ENCODE measurements around the gene COL27A1. TPM values are rescaled to one million over a fixed set of nuclear protein-coding genes. Genes with fewer than 3 reads are reported as not detected.
"Not testable (repeated sequence)": the region's sequence is repeated elsewhere in the genome, so short reads cannot be mapped to it uniquely, and the experiment has no call there.

The COL27A1 gene
- total RNA-seq, 4 donors from 2014 or later, result 2.1 to 9.0 (median 3.8) TPM

GRCh38 chr9:114124138-114124537, 31.2 kb upstream of the COL27A1 start:
- Histone ChIP-seq H3K4me3 (no peak overlapping the region), H3K36me3 (no peaks in the 10 kb centered on the region), H3K27ac (no peak overlapping the region), H3K9me3 (no peaks in the 10 kb centered on the region), H3K4me1 (peaks cover 0 to 5% (median 0%) of the 10 kb centered on the region in 4 donors), H3K27me3 (no peaks in the 10 kb centered on the region)
- DNase-seq, result no peak
- 47 to 91% methylated on average over 1 of the region's 1 CpG for WGBS, 2 donors (ENCODE audit: low coverage in 1 of 2)
- TF ChIP-seq POLR2A (IDR thresholded peaks at IDR 0.05) (no peak), CTCF (IDR thresholded peaks at IDR 0.05) (no peak), EP300 (IDR thresholded peaks at IDR 0.05; ENCODE audit: low read depth) (no peak), POLR2AphosphoS5 (IDR thresholded peaks at IDR 0.05) (no peak)
- in situ Hi-C loops (cut with MboI; ENCODE audit: low pct_ligation_motif_present in 1 of 4, low pct_unique_long_range_greater_than_20kb in 1 of 4, low sequenced_read_pairs in 3 of 4), result no loop called here
- intact Hi-C loops (cut with DNase I; ENCODE audit: low total_unique reads), result no loop called here

GRCh38 chr9:114124666-114125475, 30.5 kb upstream of the COL27A1 start:
- DNase-seq, result no peak
- in situ Hi-C loops (cut with MboI; ENCODE audit: low pct_ligation_motif_present in 1 of 4, low pct_unique_long_range_greater_than_20kb in 1 of 4, low sequenced_read_pairs in 3 of 4) (no loop called here), intact Hi-C loops (cut with DNase I; ENCODE audit: low total_unique reads) (no loop called here)
- Histone ChIP-seq H3K27me3 (no peaks in the 10 kb centered on the region), H3K36me3 (no peaks in the 10 kb centered on the region), H3K4me1 (peaks cover 0 to 4% (median 0%) of the 10 kb centered on the region in 4 donors), H3K9me3 (no peaks in the 10 kb centered on the region), H3K27ac (no peak overlapping the region), H3K4me3 (no peak overlapping the region)
- WGBS, 2 donors (ENCODE audit: low coverage in 1 of 2), result 84 to 86% methylated on average over 4 to 13 of the region's 13 CpGs
- no peak for TF ChIP-seq POLR2A (IDR thresholded peaks at IDR 0.05)
- TF ChIP-seq CTCF (IDR thresholded peaks at IDR 0.05), result no peak
- TF ChIP-seq POLR2AphosphoS5 (IDR thresholded peaks at IDR 0.05), result no peak
- no peak for TF ChIP-seq EP300 (IDR thresholded peaks at IDR 0.05; ENCODE audit: low read depth)

- DNase-seq, result no peak
- H3K27ac ChIP-seq, result no peak overlapping the region
- no peaks in the 10 kb centered on the region for H3K9me3 ChIP-seq
- 82% methylated on average over 10 of the region's 10 CpGs; no CpG with 5 or more reads in 1 of the 2 donors for WGBS, 2 donors (ENCODE audit: low coverage in 1 of 2)
- TF ChIP-seq POLR2AphosphoS5 (IDR thresholded peaks at IDR 0.05) (no peak), EP300 (IDR thresholded peaks at IDR 0.05; ENCODE audit: low read depth) (no peak), POLR2A (IDR thresholded peaks at IDR 0.05) (no peak), CTCF (IDR thresholded peaks at IDR 0.05) (no peak)
- in situ Hi-C loops (cut with MboI; ENCODE audit: low pct_ligation_motif_present in 1 of 4, low pct_unique_long_range_greater_than_20kb in 1 of 4, low sequenced_read_pairs in 3 of 4), result no loop called here
- no peaks in the 10 kb centered on the region for H3K4me1 ChIP-seq
- no peaks in the 10 kb centered on the region for H3K27me3 ChIP-seq
- no peaks in the 10 kb centered on the region for H3K36me3 ChIP-seq
- intact Hi-C loops (cut with DNase I; ENCODE audit: low total_unique reads), result no loop called here
- H3K4me3 ChIP-seq, result no peak overlapping the region
Measured at GRCh38 chr9:114125476-114126013, 29.8 kb upstream of the COL27A1 start.

GRCh38 chr9:114126247-114127060, 28.9 kb upstream of the COL27A1 start:
- in situ Hi-C loops (cut with MboI; ENCODE audit: low pct_ligation_motif_present in 1 of 4, low pct_unique_long_range_greater_than_20kb in 1 of 4, low sequenced_read_pairs in 3 of 4), result no loop called here
- DNase-seq, result no peak

GRCh38 chr9:114128759-114129158, 26.6 kb upstream of the COL27A1 start:
- H3K9me3 ChIP-seq; intact Hi-C loops (cut with DNase I; ENCODE audit: low total_unique reads); H3K27me3 ChIP-seq; in situ Hi-C loops (cut with MboI; ENCODE audit: low pct_ligation_motif_present in 1 of 4, low pct_unique_long_range_greater_than_20kb in 1 of 4, low sequenced_read_pairs in 3 of 4); DNase-seq; H3K36me3 ChIP-seq; H3K4me1 ChIP-seq; H3K4me3 ChIP-seq; H3K27ac ChIP-seq: not testable (repeated sequence)
- 85 to 100% methylated on average over 2 to 3 of the region's 3 CpGs for WGBS, 2 donors (ENCODE audit: low coverage in 1 of 2)

More at GRCh38 chr9:114126247-114127060, 28.9 kb upstream of the COL27A1 start:
- Histone ChIP-seq H3K4me3 (no peak overlapping the region), H3K36me3 (no peaks in the 10 kb centered on the region), H3K27ac (no peak overlapping the region), H3K4me1 (no peaks in the 10 kb centered on the region), H3K9me3 (no peaks in the 10 kb centered on the region), H3K27me3 (no peaks in the 10 kb centered on the region)
- intact Hi-C loops (cut with DNase I; ENCODE audit: low total_unique reads), result no loop called here
- 83% methylated on average over 13 of the region's 13 CpGs; no CpG with 5 or more reads in 1 of the 2 donors for WGBS, 2 donors (ENCODE audit: low coverage in 1 of 2)
- no peak for TF ChIP-seq EP300 (IDR thresholded peaks at IDR 0.05; ENCODE audit: low read depth)
- TF ChIP-seq POLR2A (IDR thresholded peaks at IDR 0.05), result no peak
- no peak for TF ChIP-seq CTCF (IDR thresholded peaks at IDR 0.05)

Measured in transverse colon (tissue), 4 donors.